GM12878 (cell line): ENCODE results near the gene BCOR. TPM values are rescaled to one million over a fixed set of nuclear protein-coding genes. Genes with fewer than 3 reads are reported as not detected.
A peak's percentile ranks its signal among the peaks of the same experiment; 100 is the strongest.

Experiments
- ATAC-seq: fragments of 200-7000 bp; cut with Tn5 transposase; 3 replicates; pipeline ENCODE4 v1.9.1; 2020; ENCODE audit warnings: mild to moderate bottlenecking, moderate library complexity
- BruUV-seq: library from RNA; stranded (reverse); fragments of 400-500 nt; replicated peaks from 2 replicates; lab custom pipeline; 2021; lab: Mats Ljungman, UMichigan
- CTCF ChIA-PET: fragments of 300-600 bp; sonication (Branson Sonifier 250); formaldehyde crosslinking; extraction: SDS; loops from one replicate; lab custom pipeline; 2021; ENCODE audit warnings: inconsistent platforms; lab: Yijun Ruan, JAX
- POLR2A ChIA-PET: fragments of 350-600 bp; formaldehyde crosslinking; extraction: SDS; loops from one replicate; lab custom pipeline; 2021; ENCODE audit warnings: inconsistent platforms; lab: Charles Lee
- RAD21 ChIA-PET: fragments of 300-600 bp; sonication (Branson Sonifier 250); formaldehyde crosslinking; loops from one replicate; lab custom pipeline; 2023; ENCODE audit warnings: antibody characterized with exemption; ENCODE audit not compliant: unreplicated experiment; lab: Charles Lee
- SMC1A ChIA-PET: fragments of 300-600 bp; sonication (Branson Sonifier 250); formaldehyde crosslinking; loops from one replicate; lab custom pipeline; 2023; ENCODE audit not compliant: unreplicated experiment, uncharacterized antibody; lab: Charles Lee
- DNase-seq: peaks from one replicate; pipeline ENCODE4 v3.0.0-alpha.2; 2011; ENCODE audit warnings: low read depth, low spot score
- FAIRE-seq: peaks from 3 replicates; lab custom pipeline; 2011; peaks lifted over from hg19 to GRCh38; lab: Jason Lieb, UNC
- H2AFZ ChIP-seq: 2 replicates; pipeline ENCODE4 v1.6.0; 2011; ENCODE audit warnings: low read depth, low read length, control low read depth; ENCODE audit not compliant: control insufficient read depth
- H3K27ac ChIP-seq: 2 replicates; pipeline ENCODE4 v1.5.1; 2011; ENCODE audit warnings: control low read depth; ENCODE audit not compliant: control insufficient read depth, insufficient read depth
- H3K27me3 ChIP-seq, 2 experiments: replicated peaks in 1 of 2; 2 replicates each; pipeline versions ENCODE4 v1.6.0 to v1.6.1; 2011; ENCODE audit warnings: low read length in 1 of 2; ENCODE audit not compliant: control insufficient read depth in 2 of 2, insufficient read depth in 2 of 2
- H3K36me3 ChIP-seq, 2 experiments: 2 replicates each; pipeline ENCODE4 v1.5.1; 2011; ENCODE audit warnings: low read length in 1 of 2; ENCODE audit not compliant: control insufficient read depth in 2 of 2, insufficient read depth in 2 of 2
- H3K4me1 ChIP-seq: 2 replicates; pipeline ENCODE4 v1.6.1; 2011; ENCODE audit warnings: mild to moderate bottlenecking, low read length, moderate library complexity, mixed read lengths; ENCODE audit not compliant: control insufficient read depth, insufficient read depth
- H3K4me2 ChIP-seq: 2 replicates; pipeline ENCODE4 v1.6.0; 2011; ENCODE audit warnings: control low read depth; ENCODE audit not compliant: control insufficient read depth, insufficient read depth
- H3K4me3 ChIP-seq: fragments of 200-600 bp; sonication (generic); 2 replicates; pipeline ENCODE4 v1.5.1; 2016
- H3K79me2 ChIP-seq: 2 replicates; pipeline ENCODE4 v1.6.0; 2011; ENCODE audit warnings: low read length; ENCODE audit not compliant: control insufficient read depth, insufficient read depth
- H3K9ac ChIP-seq: 2 replicates; pipeline ENCODE4 v1.8.0; 2011; ENCODE audit warnings: low read length, control low read depth, mixed read lengths; ENCODE audit not compliant: control insufficient read depth, insufficient read depth
- H3K9me3 ChIP-seq: replicated peaks from 3 replicates; pipeline ENCODE4 v1.5.1; 2011; ENCODE audit warnings: mild to moderate bottlenecking, low read length; ENCODE audit not compliant: control insufficient read depth, insufficient read depth
- H4K20me1 ChIP-seq: 2 replicates; pipeline ENCODE4 v1.6.0; 2011; ENCODE audit not compliant: control insufficient read depth, insufficient read depth
- BACH1 ChIP-seq: fragments of 450-650 bp; IDR thresholded peaks from 2 replicates; pipeline ENCODE4 v1.6.1; 2017; ENCODE audit warnings: mild to moderate bottlenecking, borderline replicate concordance
- CEBPZ ChIP-seq: fragments of 150-350 bp; IDR thresholded peaks from 2 replicates; pipeline ENCODE4 v1.6.1; 2016; ENCODE audit warnings: low read depth, low read length
- EGR1 ChIP-seq, 2 experiments: IDR thresholded peaks; 1 replicate in 1 of 2; 2 replicates in 1 of 2; pipeline ENCODE4 v1.6.1; 2011 to 2012; ENCODE audit warnings: low read depth in 2 of 2, low read length in 2 of 2, borderline replicate concordance in 1 of 2, mild to moderate bottlenecking in 1 of 2, moderate library complexity in 1 of 2
- IKZF1 ChIP-seq: fragments of 450-650 bp; conservative IDR thresholded peaks from 2 replicates; pipeline ENCODE4 v1.6.1; 2017; ENCODE audit warnings: antibody characterized with exemption, mild to moderate bottlenecking
- MEF2B ChIP-seq: fragments of 450-650 bp; IDR thresholded peaks from 2 replicates; pipeline ENCODE4 v1.6.1; 2018; ENCODE audit warnings: mild to moderate bottlenecking, moderate library complexity; ENCODE audit not compliant: partially characterized antibody, poor library complexity, severe bottlenecking
- MTA2 ChIP-seq: fragments of 450-650 bp; IDR thresholded peaks from 2 replicates; pipeline ENCODE4 v1.6.1; 2016; ENCODE audit warnings: low read depth, mild to moderate bottlenecking, moderate library complexity
- NFYA ChIP-seq: IDR thresholded peaks from 2 replicates; pipeline ENCODE4 v1.6.1; 2011; ENCODE audit warnings: low read depth, mild to moderate bottlenecking, low read length, improper control_type of control experiment, borderline replicate concordance
- NFYB ChIP-seq: IDR thresholded peaks from 2 replicates; pipeline ENCODE4 v1.6.1; 2011; ENCODE audit warnings: low read depth, mild to moderate bottlenecking, low read length, improper control_type of control experiment, moderate library complexity; ENCODE audit not compliant: insufficient read depth
- NR2F1 ChIP-seq: fragments of 450-650 bp; conservative IDR thresholded peaks from 2 replicates; pipeline ENCODE4 v1.6.1; 2017; ENCODE audit warnings: mild to moderate bottlenecking
- POLR2A ChIP-seq: IDR thresholded peaks from 2 replicates; pipeline ENCODE4 v1.6.1; 2011; ENCODE audit warnings: low read depth, mild to moderate bottlenecking, low read length
- RAD51 ChIP-seq: fragments of 450-650 bp; IDR thresholded peaks from 2 replicates; pipeline ENCODE4 v1.6.1; 2016; ENCODE audit warnings: moderate library complexity, mild to moderate bottlenecking, inconsistent platforms
- RB1 ChIP-seq: fragments of 450-650 bp; formaldehyde crosslinking; IDR thresholded peaks from 2 replicates; pipeline ENCODE4 v1.6.1; 2017; ENCODE audit warnings: mild to moderate bottlenecking, borderline replicate concordance
- SMC3 ChIP-seq: IDR thresholded peaks from 2 replicates; pipeline ENCODE4 v1.6.1; 2011; ENCODE audit warnings: low read length, improper control_type of control experiment, borderline replicate concordance
- SREBF1 ChIP-seq: IDR thresholded peaks from 2 replicates; pipeline ENCODE4 v1.6.1; 2012; ENCODE audit warnings: mild to moderate bottlenecking, low read length
- TCF7 ChIP-seq: IDR thresholded peaks from 2 replicates; pipeline ENCODE4 v1.6.1; 2014; ENCODE audit warnings: antibody characterized with exemption, borderline replicate concordance
- ZSCAN29 ChIP-seq: fragments of 450-650 bp; IDR thresholded peaks from 2 replicates; pipeline ENCODE4 v1.6.1; 2017; ENCODE audit warnings: mild to moderate bottlenecking, moderate library complexity
- WGBS: methylation state at CpG from one replicate; pipeline ENCODE4 v1.1.6; 2016; ENCODE audit warnings: low lambda C conversion rate; ENCODE audit not compliant: insufficient replicate concordance, insufficient coverage; ENCODE audit errors: missing lambda C conversion rate; 5-methylcytosine and 5-hydroxymethylcytosine counted together
- in situ Hi-C: fragments of 300-500 bp; cut with MboI; formaldehyde crosslinking; loops from 9 replicates; pipeline ENCODE4 v1.14.3; 2018; ENCODE audit warnings: mixed read lengths
- intact Hi-C: fragments of 100-400 bp; cut with micrococcal nuclease; formaldehyde crosslinking; loops from one replicate; pipeline ENCODE4 v1.14.2; 2022; ENCODE audit not compliant: unreplicated experiment
- polyA plus RNA-seq, 11 experiments: library from polyadenylated mRNA; depleted of rRNA in 4 of 11; unstranded in 6 of 11; stranded (reverse) in 5 of 11; fragments of >200 nt; fragmentation: Nextera tagmentation in 4 of 11; fragmentation: Illumina TruSeq in 1 of 11; extraction: Ambion mirVana in 4 of 11; extraction: Trizol in 1 of 11; gene quantifications; 1 replicate in 1 of 11; 2 replicates in 10 of 11; pipeline versions ENCODE4 v1.2.1 to v1.2.3, GENCODE V29; 2011 to 2016; ENCODE audit warnings: inconsistent platforms in 2 of 11, missing spikeins in 2 of 11, low read depth in 1 of 11
- total RNA-seq, 4 experiments: library from RNA; depleted of rRNA in 3 of 4; stranded (reverse); fragments of >200 nt in 3 of 4; fragmentation: Illumina TruSeq in 1 of 4; extraction: Trizol in 1 of 4; gene quantifications; 2 replicates each; pipeline versions ENCODE4 v1.2.1 to v1.2.3, GENCODE V29; 2013 to 2021
- TF ChIP-seq, protein P1 (sequence below): fragments of 450-650 bp; IDR thresholded peaks from 2 replicates; pipeline ENCODE4 v1.6.1; 2017; ENCODE audit warnings: mild to moderate bottlenecking, low read depth, inconsistent platforms; ENCODE audit not compliant: poor library complexity, severe bottlenecking

BCOR gene
- total and polyA plus RNA-seq, 10 of the 15 experiments (the other 5 are each of a cell fraction or from before 2014, with no cell fraction given), result 5.1 to 16.4 (median 10.1) TPM

- Histone ChIP-seq H3K27ac (peak overlapping the region; percentile 46; the same call in 1 of the 2 replicates), H3K4me1 (peaks cover 4% of the 10 kb centered on the region; the same call in 1 of the 2 replicates), H2AFZ (no peak overlapping the region), H3K36me3 (no peaks in the 10 kb centered on the region), H3K4me2 (peak overlapping the region; percentile 47; the same call in 1 of the 2 replicates), H4K20me1 (no peaks in the 10 kb centered on the region), H3K27me3 (no peaks in the 10 kb centered on the region), H3K4me3 (no peak overlapping the region), H3K9me3 (no peaks in the 10 kb centered on the region; the same call in 2 of the 3 replicates), H3K9ac (no peak overlapping the region), H3K79me2 (peaks cover 11% of the 10 kb centered on the region)
- intact Hi-C loops (no loop called here), in situ Hi-C loops (no loop called here)
- CTCF ChIA-PET, result interaction anchor here (0.9 kb wide), 1 partner anchor 8 kb away, joined by 3 read pairs; no protein-coding TSS in a partner anchor
- DNase-seq, result no peak
- SMC1A ChIA-PET, result interaction anchor here (1.1 kb wide), 1 partner anchor 19 kb away, joined by 3 read pairs; no protein-coding TSS in a partner anchor
- 54% methylated on average over 18 of the region's 31 CpGs for WGBS
- RAD21 ChIA-PET, result interaction anchor here (2.0 kb wide), 1 partner anchor 53 kb away, joined by 8 read pairs; no protein-coding TSS in a partner anchor
- POLR2A ChIA-PET, result no interaction called here
- BruUV-seq, result no TSS peak
- TF ChIP-seq EGR1 (IDR thresholded peaks at IDR 0.05; ENCODE audit: borderline replicate concordance in 1 of 2, low read depth in 2 of 2, low read length in 2 of 2) (no peak), TCF7 (no peak), ZSCAN29 (no peak), NR2F1 (no peak), BACH1 (no peak), IKZF1 (no peak), SMC3 (no peak), CEBPZ (no peak), POLR2A (no peak), MEF2B (no peak), NFYB (no peak), RAD51 (no peak), RB1 (no peak), MTA2 (no peak), NFYA (no peak), SREBF1 (no peak)
- TF ChIP-seq, protein P1, sequence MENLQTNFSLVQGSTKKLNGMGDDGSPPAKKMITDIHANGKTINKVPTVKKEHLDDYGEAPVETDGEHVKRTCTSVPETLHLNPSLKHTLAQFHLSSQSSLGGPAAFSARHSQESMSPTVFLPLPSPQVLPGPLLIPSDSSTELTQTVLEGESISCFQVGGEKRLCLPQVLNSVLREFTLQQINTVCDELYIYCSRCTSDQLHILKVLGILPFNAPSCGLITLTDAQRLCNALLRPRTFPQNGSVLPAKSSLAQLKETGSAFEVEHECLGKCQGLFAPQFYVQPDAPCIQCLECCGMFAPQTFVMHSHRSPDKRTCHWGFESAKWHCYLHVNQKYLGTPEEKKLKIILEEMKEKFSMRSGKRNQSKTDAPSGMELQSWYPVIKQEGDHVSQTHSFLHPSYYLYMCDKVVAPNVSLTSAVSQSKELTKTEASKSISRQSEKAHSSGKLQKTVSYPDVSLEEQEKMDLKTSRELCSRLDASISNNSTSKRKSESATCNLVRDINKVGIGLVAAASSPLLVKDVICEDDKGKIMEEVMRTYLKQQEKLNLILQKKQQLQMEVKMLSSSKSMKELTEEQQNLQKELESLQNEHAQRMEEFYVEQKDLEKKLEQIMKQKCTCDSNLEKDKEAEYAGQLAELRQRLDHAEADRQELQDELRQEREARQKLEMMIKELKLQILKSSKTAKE, result no peak
- no peak for ATAC-seq
- no peak for FAIRE-seq
Observed at GRCh38 chrX:40100537-40101429, 3.0 kb upstream of the BCOR start.
